ENCODE measurements around the gene ARMC5.
"Not testable (repeated sequence)": the region's sequence is repeated elsewhere in the genome, so short reads cannot be mapped to it uniquely, and the experiment has no call there.

Gene ARMC5

GRCh38 chr16:31436221-31437045 lies 22.9 kb upstream of the ARMC5 start:
- no peak for DNase-seq

GRCh38 chr16:31438414-31438813 lies 20.9 kb upstream of the ARMC5 start:
- no peak for DNase-seq

DNA sequence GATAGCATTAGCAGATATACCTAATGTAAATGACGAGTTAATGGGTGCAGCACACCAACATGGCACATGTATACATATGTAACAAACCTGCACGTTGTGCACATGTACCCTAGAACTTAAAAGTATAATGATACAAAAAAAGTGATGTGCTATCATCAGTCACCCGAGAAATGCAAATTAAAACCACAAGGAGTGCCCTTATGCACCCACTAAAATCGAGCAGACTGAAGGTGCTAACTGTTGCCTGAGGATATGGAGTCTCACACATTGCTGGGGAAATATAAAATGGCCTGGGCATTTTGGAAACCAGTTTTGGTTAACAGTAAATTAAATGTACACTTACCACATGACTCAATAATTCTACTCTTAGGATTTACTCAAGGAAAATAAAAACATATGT lies 20.3 kb upstream of the ARMC5 start:
- not testable (repeated sequence) for DNase-seq

DNA sequence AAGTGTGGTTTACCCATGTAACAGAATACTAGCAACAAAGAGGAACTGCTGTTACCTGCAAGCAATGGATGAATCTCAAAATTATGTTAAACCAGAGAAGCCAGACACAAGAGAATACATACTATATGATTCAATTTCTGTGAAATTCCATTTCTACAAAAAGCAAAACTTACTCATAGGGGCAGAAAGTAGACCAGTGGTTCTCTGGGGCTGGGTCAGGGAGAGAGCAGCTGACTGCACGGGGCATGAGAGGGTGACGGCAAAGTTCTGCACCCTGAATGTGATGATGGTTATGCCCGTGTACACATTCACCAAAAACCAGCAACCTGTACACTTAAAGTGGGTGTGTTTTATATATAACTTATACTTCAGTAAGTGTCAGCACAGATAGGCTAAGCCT lies 19.8 kb upstream of the ARMC5 start:
- no peak for DNase-seq

GRCh38 chr16:31440516-31441184 lies 18.7 kb upstream of the ARMC5 start:
- no peak for DNase-seq

DNA sequence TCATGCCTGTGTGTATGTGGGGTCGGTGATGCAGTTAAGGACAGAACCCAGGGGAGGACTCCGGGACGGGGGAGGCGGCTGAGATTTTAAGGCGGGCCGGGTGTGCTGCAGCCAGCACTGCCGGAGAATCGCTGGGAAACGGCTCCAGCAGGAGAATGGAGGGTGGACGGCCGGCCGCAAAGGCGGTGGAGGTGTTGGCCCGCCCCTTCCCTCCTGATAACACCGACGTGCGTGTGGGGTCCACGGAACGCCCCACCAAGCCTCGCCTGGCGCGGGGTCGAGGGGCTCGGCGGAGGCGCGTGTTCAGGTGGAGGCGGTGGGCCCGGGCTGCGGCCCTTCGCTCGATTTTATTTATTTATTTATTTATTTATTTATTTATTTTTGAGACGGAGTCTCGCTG lies 17.3 kb upstream of the ARMC5 start:
- DNase-seq: no peak

DNA sequence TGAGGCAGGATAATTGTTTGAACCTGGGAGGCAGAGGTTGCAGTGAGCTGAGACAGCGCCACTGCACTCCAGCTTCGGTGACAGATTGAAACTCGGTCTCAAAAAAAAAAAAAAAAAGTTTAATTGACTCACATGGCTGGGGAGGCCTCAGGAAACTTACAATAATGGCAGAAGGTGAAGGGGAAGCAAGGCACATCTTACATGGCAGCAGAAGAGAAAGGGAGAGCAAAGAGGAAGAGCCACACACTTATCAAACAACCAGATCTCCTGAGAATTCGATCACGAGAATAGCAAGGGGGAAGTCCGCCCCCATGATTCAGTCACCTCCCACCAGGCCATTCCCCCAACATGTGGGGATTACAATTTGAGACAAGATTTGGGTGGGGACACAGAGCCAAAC lies 13.4 kb upstream of the ARMC5 start:
- not testable (repeated sequence) for DNase-seq

GRCh38 chr16:31451201-31451600 lies 8.1 kb upstream of the ARMC5 start:
- DNase-seq: no peak

DNA sequence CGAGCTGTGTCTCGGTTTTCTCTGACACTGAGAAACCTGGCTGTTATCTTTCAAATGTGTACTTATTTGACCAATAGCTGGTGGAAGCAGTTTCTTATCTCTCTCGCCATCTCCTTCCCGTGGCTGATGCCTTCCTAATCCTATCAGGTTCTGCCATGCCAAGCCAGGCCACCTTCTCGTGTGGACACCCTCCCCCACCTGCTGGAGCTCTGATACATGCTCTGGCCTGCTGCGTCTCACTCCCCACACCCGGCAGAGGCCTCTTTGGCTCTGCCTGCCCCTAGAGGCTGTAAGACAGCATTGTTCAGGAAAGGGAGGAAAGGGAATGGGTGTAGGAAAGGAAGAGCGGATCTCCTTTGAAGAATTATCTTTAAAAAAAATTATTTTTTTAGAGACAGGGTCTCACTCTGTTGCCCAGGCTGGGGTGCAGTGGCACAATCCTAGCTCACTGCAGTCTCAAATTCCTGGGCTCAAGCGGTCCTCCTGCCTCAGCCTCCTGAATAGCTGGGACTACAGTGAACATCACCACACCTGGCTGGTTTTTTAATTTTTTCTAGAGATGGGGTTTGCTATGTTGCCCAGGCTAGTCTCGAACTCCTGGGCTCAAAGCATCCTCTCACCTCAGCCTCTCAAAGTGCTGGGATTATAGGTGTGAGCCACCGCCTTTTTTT lies 7.5 kb upstream of the ARMC5 start:
- peak; percentile 28 for DNase-seq

GRCh38 chr16:31452631-31453106 lies 6.6 kb upstream of the ARMC5 start:
- DNase-seq: no peak

- no peak for DNase-seq
Observed at GRCh38 chr16:31453255-31454204, 5.8 kb upstream of the ARMC5 start.

- no peak for DNase-seq
Observed at GRCh38 chr16:31455601-31456314, 3.5 kb upstream of the ARMC5 start.

DNA sequence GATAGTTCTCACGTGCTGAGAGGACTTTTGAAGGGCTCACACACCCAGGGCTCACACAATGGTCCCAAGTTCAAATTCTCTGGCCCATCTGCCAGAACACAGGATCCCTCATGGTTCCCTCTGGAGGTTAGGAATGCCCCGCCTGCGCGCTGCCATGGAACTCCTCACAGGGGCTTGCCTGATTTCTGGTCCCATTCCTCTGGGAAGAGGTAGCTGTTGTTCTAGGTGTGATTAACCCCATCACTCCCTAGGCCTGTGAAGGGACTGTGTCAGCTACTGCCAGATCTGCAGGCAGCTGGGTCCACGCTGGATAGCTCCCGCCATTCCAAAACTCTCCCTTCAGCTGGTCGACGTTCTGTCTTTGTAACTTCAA lies 2.3 kb upstream of the ARMC5 start:
- no peak for DNase-seq

DNA sequence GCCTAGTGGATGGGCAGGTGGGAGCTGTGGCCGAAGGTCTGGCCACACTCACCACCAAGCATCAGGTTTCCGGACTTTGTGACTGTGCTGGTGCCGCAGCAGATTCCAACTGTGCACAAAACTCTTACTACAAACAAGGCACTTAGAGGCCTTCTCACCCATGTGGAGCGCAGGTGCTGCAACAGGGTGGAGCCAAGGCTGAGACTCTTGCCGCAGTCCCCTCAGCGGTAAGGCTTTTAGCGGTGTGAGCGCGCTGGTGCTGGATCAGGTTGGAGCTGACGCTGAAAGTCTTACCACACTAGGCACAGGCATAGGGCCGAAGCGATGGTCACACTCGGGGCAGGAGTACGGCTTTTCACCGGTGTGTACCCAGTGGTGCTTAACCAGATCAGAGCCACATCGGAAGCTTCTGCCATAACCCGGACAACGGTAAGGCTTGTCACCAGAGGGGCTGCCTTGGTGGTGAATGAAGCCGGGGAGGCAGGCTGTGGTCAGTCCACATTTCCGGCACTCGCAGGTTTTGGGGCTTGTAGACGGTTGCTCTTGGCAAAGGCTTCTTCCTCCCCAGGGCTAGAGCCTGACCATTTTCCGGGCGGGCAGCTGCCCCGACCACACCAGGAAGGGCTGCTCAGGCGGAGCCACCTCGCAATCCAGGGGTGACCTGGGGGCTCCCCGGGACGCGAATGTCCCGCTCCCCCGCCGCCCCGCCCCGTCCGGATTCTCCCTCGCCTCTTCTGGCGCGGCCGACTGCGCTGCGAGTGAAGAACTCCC lies 1.0 kb upstream of the ARMC5 start:
- DNase-seq: peak; percentile 16

GRCh38 chr16:31459687-31460581 lies 633 bp downstream of the ARMC5 start:
- DNase-seq: peak; percentile 98

GRCh38 chr16:31460582-31461002 lies 1.3 kb downstream of the ARMC5 start:
- no peak for DNase-seq

GRCh38 chr16:31461201-31461920 lies 2.1 kb downstream of the ARMC5 start:
- DNase-seq: no peak

GRCh38 chr16:31461921-31462804 lies 2.9 kb downstream of the ARMC5 start:
- DNase-seq: no peak

All from DMS153 (cell line).